ENCODE measurements around the gene SRPK2. TPM values are rescaled to one million over a fixed set of nuclear protein-coding genes. Genes with fewer than 3 reads are reported as not detected.

Gene SRPK2
- polyA plus RNA-seq, 1 of the 3 experiments (the other 2 are of a cell fraction) = 15.4 TPM

- Histone ChIP-seq H3F3A (replicated peaks; ENCODE audit: insufficient read depth) (peaks cover 75% of the 10 kb centered on the region), H3K4me1 (ENCODE audit: control insufficient read depth in 1 of 2, insufficient read depth in 2 of 2, low read depth in 1 of 2, low read length in 1 of 2) (peaks cover 11 to 18% of the 10 kb centered on the region in 2 experiments; a peak in 1 of 4 replicates), H3K9me2 (no peaks in the 10 kb centered on the region), H3K27ac (ENCODE audit: low read depth in 2 of 2, low read length in 1 of 2) (peak overlapping the region in 1 of 2 experiments; percentile 11; a peak in 1 of 4 replicates), H3K4me3 (ENCODE audit: low read depth in 2 of 2, low read length in 1 of 2) (no peak overlapping the region), H3K9ac (no peak overlapping the region), H3K9me3 (no peaks in the 10 kb centered on the region), H3K4me2 (no peak overlapping the region), H3K27me3 (ENCODE audit: insufficient read depth) (no peaks in the 10 kb centered on the region), H4K20me1 (ENCODE audit: insufficient read depth) (peaks cover 7% of the 10 kb centered on the region; the same call in 1 of the 2 replicates), H2AFZ (ENCODE audit: low read depth) (no peak overlapping the region), H3K79me2 (ENCODE audit: insufficient read depth) (peaks cover 36% of the 10 kb centered on the region; the same call in 1 of the 2 replicates), H3K36me3 (replicated peaks in 1 of 2; ENCODE audit: control insufficient read depth in 1 of 2, insufficient read depth in 2 of 2, low read length in 1 of 2) (peaks cover 86 to 90% of the 10 kb centered on the region in 2 experiments)
- WGBS (ENCODE audit: low lambda C conversion rate) = 96% methylated on average over 6 of the region's 6 CpGs
- no peak for DNase-seq
- POLR2A ChIA-PET = no interaction called here
- CTCF ChIA-PET = no interaction called here
- no peak for TF ChIP-seq GABPA (IDR thresholded peaks at IDR 0.05; ENCODE audit: low read depth)
- TF ChIP-seq, protein P1, sequence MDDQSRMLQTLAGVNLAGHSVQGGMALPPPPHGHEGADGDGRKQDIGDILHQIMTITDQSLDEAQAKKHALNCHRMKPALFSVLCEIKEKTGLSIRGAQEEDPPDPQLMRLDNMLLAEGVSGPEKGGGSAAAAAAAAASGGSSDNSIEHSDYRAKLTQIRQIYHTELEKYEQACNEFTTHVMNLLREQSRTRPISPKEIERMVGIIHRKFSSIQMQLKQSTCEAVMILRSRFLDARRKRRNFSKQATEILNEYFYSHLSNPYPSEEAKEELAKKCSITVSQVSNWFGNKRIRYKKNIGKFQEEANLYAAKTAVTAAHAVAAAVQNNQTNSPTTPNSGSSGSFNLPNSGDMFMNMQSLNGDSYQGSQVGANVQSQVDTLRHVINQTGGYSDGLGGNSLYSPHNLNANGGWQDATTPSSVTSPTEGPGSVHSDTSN (IDR thresholded peaks at IDR 0.05) = no peak
- TF ChIP-seq FOXJ3 (CRISPR knock-in tag; IDR thresholded peaks at IDR 0.05) = no peak
Observed at GRCh38 chr7:105106473-105106872, 282.2 kb downstream of the SRPK2 start.

DNA sequence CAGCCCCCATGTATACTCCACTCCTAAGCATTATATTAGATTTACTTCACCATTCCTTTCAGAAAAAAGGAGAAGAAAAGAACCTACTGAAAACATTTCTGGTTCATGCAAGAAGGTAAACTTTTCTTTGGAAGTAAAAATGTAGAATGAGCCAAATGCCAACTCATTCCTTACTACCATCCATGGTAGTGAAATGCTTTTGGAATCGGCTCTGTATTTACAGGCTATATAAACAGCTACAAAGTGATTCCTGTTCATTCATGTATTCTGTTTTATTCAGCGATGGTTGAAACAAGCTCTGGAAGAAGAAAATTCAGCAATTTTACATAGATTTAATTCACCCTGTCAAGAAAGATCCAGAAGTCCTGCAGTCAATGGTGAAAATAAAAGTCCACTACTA lies 283.1 kb downstream of the SRPK2 start:
- TF ChIP-seq, protein P2, sequence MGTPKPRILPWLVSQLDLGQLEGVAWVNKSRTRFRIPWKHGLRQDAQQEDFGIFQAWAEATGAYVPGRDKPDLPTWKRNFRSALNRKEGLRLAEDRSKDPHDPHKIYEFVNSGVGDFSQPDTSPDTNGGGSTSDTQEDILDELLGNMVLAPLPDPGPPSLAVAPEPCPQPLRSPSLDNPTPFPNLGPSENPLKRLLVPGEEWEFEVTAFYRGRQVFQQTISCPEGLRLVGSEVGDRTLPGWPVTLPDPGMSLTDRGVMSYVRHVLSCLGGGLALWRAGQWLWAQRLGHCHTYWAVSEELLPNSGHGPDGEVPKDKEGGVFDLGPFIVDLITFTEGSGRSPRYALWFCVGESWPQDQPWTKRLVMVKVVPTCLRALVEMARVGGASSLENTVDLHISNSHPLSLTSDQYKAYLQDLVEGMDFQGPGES (IDR thresholded peaks at IDR 0.05; ENCODE audit: low read depth, low read length) = no peak
- TF ChIP-seq, protein P3, sequence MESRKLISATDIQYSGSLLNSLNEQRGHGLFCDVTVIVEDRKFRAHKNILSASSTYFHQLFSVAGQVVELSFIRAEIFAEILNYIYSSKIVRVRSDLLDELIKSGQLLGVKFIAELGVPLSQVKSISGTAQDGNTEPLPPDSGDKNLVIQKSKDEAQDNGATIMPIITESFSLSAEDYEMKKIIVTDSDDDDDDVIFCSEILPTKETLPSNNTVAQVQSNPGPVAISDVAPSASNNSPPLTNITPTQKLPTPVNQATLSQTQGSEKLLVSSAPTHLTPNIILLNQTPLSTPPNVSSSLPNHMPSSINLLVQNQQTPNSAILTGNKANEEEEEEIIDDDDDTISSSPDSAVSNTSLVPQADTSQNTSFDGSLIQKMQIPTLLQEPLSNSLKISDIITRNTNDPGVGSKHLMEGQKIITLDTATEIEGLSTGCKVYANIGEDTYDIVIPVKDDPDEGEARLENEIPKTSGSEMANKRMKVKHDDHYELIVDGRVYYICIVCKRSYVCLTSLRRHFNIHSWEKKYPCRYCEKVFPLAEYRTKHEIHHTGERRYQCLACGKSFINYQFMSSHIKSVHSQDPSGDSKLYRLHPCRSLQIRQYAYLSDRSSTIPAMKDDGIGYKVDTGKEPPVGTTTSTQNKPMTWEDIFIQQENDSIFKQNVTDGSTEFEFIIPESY (IDR thresholded peaks at IDR 0.05; ENCODE audit: borderline replicate concordance, low read depth) = no peak
- no peak for TF ChIP-seq RAD21 (IDR thresholded peaks at IDR 0.05; ENCODE audit: low read length)
- no peak for TF ChIP-seq ELF1 (IDR thresholded peaks at IDR 0.05)
- no peak for TF ChIP-seq SMC3 (IDR thresholded peaks at IDR 0.05; ENCODE audit: low read depth, low read length)
- TF ChIP-seq RFX5 (IDR thresholded peaks at IDR 0.05; ENCODE audit: low read length) = no peak
- ChIA-PET CTCF (interaction anchor here (1.2 to 1.6 kb wide), 2 partner anchors 9 to 124 kb away, joined by 3 to 7 read pairs; no protein-coding TSS in a partner anchor), POLR2A (no interaction called here)
- Histone ChIP-seq H3K9me2 (no peaks in the 10 kb centered on the region), H3K9me3 (no peaks in the 10 kb centered on the region), H3K4me2 (no peak overlapping the region), H3K9ac (no peak overlapping the region), H4K20me1 (ENCODE audit: insufficient read depth) (peaks cover 7% of the 10 kb centered on the region; the same call in 1 of the 2 replicates), H3K4me3 (ENCODE audit: low read depth in 2 of 2, low read length in 1 of 2) (no peak overlapping the region), H3K27ac (ENCODE audit: low read depth in 2 of 2, low read length in 1 of 2) (peak overlapping the region; percentile 10 to 14; a peak in 1 of 4 replicates), H3K36me3 (replicated peaks in 1 of 2; ENCODE audit: control insufficient read depth in 1 of 2, insufficient read depth in 2 of 2, low read length in 1 of 2) (peaks cover 86 to 90% of the 10 kb centered on the region in 2 experiments), H3K79me2 (ENCODE audit: insufficient read depth) (peaks cover 36% of the 10 kb centered on the region; the same call in 1 of the 2 replicates), H2AFZ (ENCODE audit: low read depth) (no peak overlapping the region), H3K27me3 (ENCODE audit: insufficient read depth) (no peaks in the 10 kb centered on the region), H3K4me1 (ENCODE audit: control insufficient read depth in 1 of 2, insufficient read depth in 2 of 2, low read depth in 1 of 2, low read length in 1 of 2) (peaks cover 19 to 22% of the 10 kb centered on the region in 2 experiments; a peak in 1 of 4 replicates), H3F3A (replicated peaks; ENCODE audit: insufficient read depth) (peaks cover 75% of the 10 kb centered on the region)
- 94% methylated on average over 2 of the region's 2 CpGs for WGBS (ENCODE audit: low lambda C conversion rate)
- DNase-seq = no peak

Measured in SK-N-SH (cell line).